ENCODE measurements around the gene GNG12. TPM values are rescaled to one million over a fixed set of nuclear protein-coding genes. Genes with fewer than 3 reads are reported as not detected.

The GNG12 gene
- total and polyA plus RNA-seq, 2 donors (not counting 1 experiment from before 2014, with no cell fraction given): not detected

DNA sequence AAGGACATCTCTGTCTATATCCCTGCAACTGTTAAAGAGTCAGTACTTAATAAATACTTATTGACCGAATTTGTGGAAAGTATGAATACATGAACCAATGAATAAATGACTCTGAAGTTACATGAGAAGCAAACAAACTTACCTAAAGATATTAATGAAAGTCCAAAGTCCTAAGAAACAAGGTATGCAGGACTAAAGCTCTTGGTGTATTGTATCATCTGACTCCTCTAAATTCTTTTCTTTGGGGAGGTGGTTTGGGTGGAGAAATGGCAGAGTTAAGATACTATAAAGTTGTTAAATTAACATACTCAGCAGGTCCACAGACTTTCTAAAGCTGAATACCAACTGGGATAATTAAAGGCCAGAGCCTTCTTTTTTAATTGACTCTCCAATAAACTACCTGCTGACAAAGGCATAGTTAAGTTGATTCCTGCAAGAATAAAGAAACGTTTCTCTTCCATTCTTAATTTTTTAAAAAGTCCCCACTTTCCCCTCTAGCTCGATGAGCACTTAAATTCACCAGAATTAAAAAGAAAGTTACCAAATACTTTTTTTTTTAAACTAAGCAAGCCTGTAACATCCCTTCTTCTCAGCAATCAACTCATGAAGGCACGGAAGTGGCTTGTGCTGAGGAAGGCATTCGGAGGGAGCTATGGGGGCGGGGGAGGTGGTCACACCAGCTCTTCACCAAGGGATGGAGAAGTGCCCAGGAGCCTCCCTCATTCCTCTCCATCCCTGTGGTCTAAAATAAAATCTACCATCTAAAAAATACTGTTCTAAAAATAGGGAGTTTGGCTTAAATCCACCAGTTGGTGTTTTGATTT lies 87.2 kb downstream of the GNG12 start:
- Histone ChIP-seq H2AFZ (ENCODE audit: insufficient read depth, low read depth, low read length, poor library complexity, severe bottlenecking) (no peak overlapping the region), H4K20me1 (ENCODE audit: control insufficient read depth, insufficient read depth, low read length, poor library complexity, severe bottlenecking) (no peaks in the 10 kb centered on the region), H3K9ac (ENCODE audit: low read length) (no peak overlapping the region), H3K36me3 (replicated peaks in 1 of 2; ENCODE audit: control extremely low read depth in 1 of 2, control insufficient read depth in 1 of 2, extremely low read depth in 1 of 2, insufficient read depth in 2 of 2, low read length in 1 of 2) (no peaks in the 10 kb centered on the region), H3K79me2 (ENCODE audit: control insufficient read depth, insufficient read depth, low read length) (no peaks in the 10 kb centered on the region), H3K4me1 (ENCODE audit: control insufficient read depth in 2 of 2, insufficient read depth in 2 of 2, low read length in 2 of 2) (no peaks in the 10 kb centered on the region), H3K4me2 (replicated peaks; ENCODE audit: low read depth, low read length, poor library complexity, severe bottlenecking) (no peak overlapping the region), H3K27ac (ENCODE audit: low read length in 2 of 2) (no peak overlapping the region), H3K9me3 (ENCODE audit: control extremely low read depth in 1 of 3, control insufficient read depth in 2 of 3, insufficient read depth in 1 of 3, low read length in 2 of 3) (no peaks in the 10 kb centered on the region), H3K4me3 (ENCODE audit: control extremely low read depth in 1 of 5, extremely low read depth in 1 of 5, insufficient read depth in 1 of 5, low read depth in 2 of 5, low read length in 4 of 5) (no peak overlapping the region), H3K27me3 (replicated peaks in 1 of 4; ENCODE audit: control extremely low read depth in 1 of 4, control insufficient read depth in 3 of 4, insufficient read depth in 4 of 4, low read length in 3 of 4) (peaks cover 0 to 4% (median 0%) of the 10 kb centered on the region in 4 experiments)
- Mint-ChIP-seq H3K27me3 (peaks cover 14% of the 10 kb centered on the region), H3K27ac (no peak overlapping the region), H3K9me3 (ENCODE audit: insufficient read depth) (no peaks in the 10 kb centered on the region), H3K4me3 (no peak overlapping the region), H3K4me1 (peaks cover 4% of the 10 kb centered on the region)
- intact Hi-C loops (cut with micrococcal nuclease): no loop called here
- ChIA-PET POLR2A (no interaction called here), CTCF (interaction anchor here (1.1 to 4.0 kb wide), 2 partner anchors 12 to 14 kb away, joined by 3 to 15 read pairs; no protein-coding TSS in a partner anchor)
- DNase-seq: no peak
- TF ChIP-seq EZH2 (IDR thresholded peaks at IDR 0.05; ENCODE audit: borderline replicate concordance, insufficient read depth, low read depth, low read length, poor library complexity, severe bottlenecking) (no peak), CTCF (IDR thresholded peaks at IDR 0.05) (no peak)
- ATAC-seq (ENCODE audit: low read depth): no peak
- no CpG with 5 or more reads among the region's 6 CpGs for WGBS (ENCODE audit: insufficient coverage)

DNA sequence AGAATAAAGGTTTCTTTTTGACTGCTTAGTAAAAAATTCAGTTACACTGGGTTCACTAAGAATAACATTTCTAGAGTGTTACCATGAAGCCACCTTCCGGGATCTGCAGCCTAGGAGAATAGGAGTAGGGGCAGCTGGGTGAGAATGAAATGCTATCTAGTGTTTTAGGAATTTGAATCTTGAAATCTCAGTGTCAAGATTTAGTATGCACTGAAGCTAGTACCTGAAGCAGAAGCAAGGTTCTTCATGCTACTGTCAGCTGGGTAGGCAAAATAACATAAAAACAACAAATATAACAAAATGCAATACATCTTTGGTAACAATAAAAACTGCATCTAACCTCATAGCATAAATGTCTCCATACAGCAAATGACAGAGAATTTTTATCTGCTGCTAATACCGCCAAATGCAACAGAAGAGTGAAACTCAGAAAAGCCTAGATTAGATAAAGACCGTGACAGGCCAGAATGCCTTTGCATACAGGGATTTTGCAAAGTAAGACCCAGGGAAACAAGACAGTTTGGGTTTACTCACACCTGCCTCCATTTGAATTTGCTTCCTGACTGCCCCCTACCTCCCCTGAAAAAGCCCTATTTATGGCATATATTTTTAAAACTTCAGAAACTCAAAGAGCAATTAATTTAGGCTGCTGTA lies 90.1 kb downstream of the GNG12 start:
- 90% methylated on average over 3 of the region's 3 CpGs for WGBS (ENCODE audit: insufficient coverage)
- no peak overlapping the region for H3K9ac ChIP-seq (ENCODE audit: low read length)
- H4K20me1 ChIP-seq (ENCODE audit: control insufficient read depth, insufficient read depth, low read length, poor library complexity, severe bottlenecking): no peaks in the 10 kb centered on the region
- Mint-ChIP-seq H3K4me3 (no peak overlapping the region), H3K4me1 (peaks cover 4% of the 10 kb centered on the region), H3K27ac (no peak overlapping the region), H3K27me3 (peaks cover 11% of the 10 kb centered on the region), H3K9me3 (ENCODE audit: insufficient read depth) (no peaks in the 10 kb centered on the region)
- ChIA-PET POLR2A (no interaction called here), CTCF (interaction anchor here (0.8 to 2.8 kb wide), 4 partner anchors 17 to 211 kb away, joined by 3 to 22 read pairs (median 6); no protein-coding TSS in a partner anchor)
- no peak overlapping the region for H2AFZ ChIP-seq (ENCODE audit: insufficient read depth, low read depth, low read length, poor library complexity, severe bottlenecking)
- H3K4me1 ChIP-seq (ENCODE audit: control insufficient read depth in 2 of 2, insufficient read depth in 2 of 2, low read length in 2 of 2): no peaks in the 10 kb centered on the region
- TF ChIP-seq CTCF (IDR thresholded peaks at IDR 0.05): no peak
- no peak for TF ChIP-seq EZH2 (IDR thresholded peaks at IDR 0.05; ENCODE audit: borderline replicate concordance, insufficient read depth, low read depth, low read length, poor library complexity, severe bottlenecking)
- H3K27me3 ChIP-seq (replicated peaks in 1 of 4; ENCODE audit: control extremely low read depth in 1 of 4, control insufficient read depth in 3 of 4, insufficient read depth in 4 of 4, low read length in 3 of 4): peaks cover 0 to 4% (median 0%) of the 10 kb centered on the region in 4 experiments
- H3K79me2 ChIP-seq (ENCODE audit: control insufficient read depth, insufficient read depth, low read length): no peaks in the 10 kb centered on the region
- H3K27ac ChIP-seq (ENCODE audit: low read length in 2 of 2): no peak overlapping the region
- H3K36me3 ChIP-seq (replicated peaks in 1 of 2; ENCODE audit: control extremely low read depth in 1 of 2, control insufficient read depth in 1 of 2, extremely low read depth in 1 of 2, insufficient read depth in 2 of 2, low read length in 1 of 2): no peaks in the 10 kb centered on the region
- intact Hi-C loops (cut with micrococcal nuclease): no loop called here
- ATAC-seq (ENCODE audit: low read depth): no peak
- no peaks in the 10 kb centered on the region for H3K9me3 ChIP-seq (ENCODE audit: control extremely low read depth in 1 of 3, control insufficient read depth in 2 of 3, insufficient read depth in 1 of 3, low read length in 2 of 3)
- no peak for DNase-seq
- H3K4me2 ChIP-seq (replicated peaks; ENCODE audit: low read depth, low read length, poor library complexity, severe bottlenecking): no peak overlapping the region
- H3K4me3 ChIP-seq (ENCODE audit: control extremely low read depth in 1 of 5, extremely low read depth in 1 of 5, insufficient read depth in 1 of 5, low read depth in 2 of 5, low read length in 4 of 5): no peak overlapping the region
